ENCODE measurements around the gene AKAP13. TPM values are rescaled to one million over a fixed set of nuclear protein-coding genes. Genes with fewer than 3 reads are reported as not detected.
A peak's percentile ranks its signal among the peaks of the same experiment; 100 is the strongest.
"Not testable (repeated sequence)": the region's sequence is repeated elsewhere in the genome, so short reads cannot be mapped to it uniquely, and the experiment has no call there.

The AKAP13 gene
- total RNA-seq, 1 donor from 2014 or later = 145 TPM

- Mint-ChIP-seq H3K4me1 (ENCODE audit: low read depth, unreplicated experiment) (peaks cover 30% of the 10 kb centered on the region), H3K9me3 (ENCODE audit: unreplicated experiment) (peaks cover 8% of the 10 kb centered on the region), H3K27ac (ENCODE audit: unreplicated experiment) (peak overlapping the region; percentile 57), H3K4me3 (ENCODE audit: unreplicated experiment) (peak overlapping the region; percentile 74), H3K36me3 (ENCODE audit: unreplicated experiment) (no peaks in the 10 kb centered on the region), H3K27me3 (ENCODE audit: unreplicated experiment) (peaks cover 12% of the 10 kb centered on the region)
- no peak for DNase-seq
- TF ChIP-seq CTCF (IDR thresholded peaks at IDR 0.05; ENCODE audit: partially characterized antibody, unreplicated experiment) = no peak
These were observed 415.2 kb downstream of the AKAP13 start for GRCh38 chr15:85795337-85796305.

GRCh38 chr15:85796371-85796770, 416.0 kb downstream of the AKAP13 start:
- peaks cover 28% of the 10 kb centered on the region for H3K4me1 Mint-ChIP-seq (ENCODE audit: low read depth, unreplicated experiment)
- H3K27ac Mint-ChIP-seq (ENCODE audit: unreplicated experiment); H3K4me3 Mint-ChIP-seq (ENCODE audit: unreplicated experiment); H3K36me3 Mint-ChIP-seq (ENCODE audit: unreplicated experiment); DNase-seq; H3K9me3 Mint-ChIP-seq (ENCODE audit: unreplicated experiment): not testable (repeated sequence)
- peaks cover 12% of the 10 kb centered on the region for H3K27me3 Mint-ChIP-seq (ENCODE audit: unreplicated experiment)

Small RNA genes within 50 kb of the gene (microRNA-seq; reads per million reads assigned to microRNA genes)
- 159 reads per million, percentile 78 among the genes with 10 or more reads in this experiment for gene MIR1276 (ENCODE audit: unreplicated experiment)
- 917 reads per million, percentile 88 among the genes with 10 or more reads in this experiment for gene MIR7706 (ENCODE audit: unreplicated experiment)
